ENCODE measurements around the gene SIRPA. TPM values are rescaled to one million over a fixed set of nuclear protein-coding genes. Genes with fewer than 3 reads are reported as not detected.
A peak's percentile ranks its signal among the peaks of the same experiment; 100 is the strongest.

The SIRPA gene
- total RNA-seq, 1 donor from 2014 or later, result 13.0 TPM

GRCh38 chr20:1898482-1899240, 3.5 kb downstream of the SIRPA start:
- no peak for TF ChIP-seq CTCF (IDR thresholded peaks at IDR 0.05)
- Mint-ChIP-seq H3K27ac (ENCODE audit: unreplicated experiment) (no peak overlapping the region), H3K9me3 (ENCODE audit: unreplicated experiment) (no peaks in the 10 kb centered on the region), H3K36me3 (ENCODE audit: unreplicated experiment) (no peaks in the 10 kb centered on the region), H3K4me1 (ENCODE audit: unreplicated experiment) (peaks cover 21% of the 10 kb centered on the region), H3K4me3 (ENCODE audit: unreplicated experiment) (no peak overlapping the region), H3K27me3 (ENCODE audit: unreplicated experiment) (no peaks in the 10 kb centered on the region)
- no peak for DNase-seq (ENCODE audit: extremely low spot score, unreplicated experiment)

GRCh38 chr20:1899241-1899525, 4.0 kb downstream of the SIRPA start:
- Mint-ChIP-seq H3K4me1 (ENCODE audit: unreplicated experiment) (peaks cover 18% of the 10 kb centered on the region), H3K4me3 (ENCODE audit: unreplicated experiment) (no peak overlapping the region), H3K9me3 (ENCODE audit: unreplicated experiment) (no peaks in the 10 kb centered on the region), H3K36me3 (ENCODE audit: unreplicated experiment) (no peaks in the 10 kb centered on the region), H3K27me3 (ENCODE audit: unreplicated experiment) (no peaks in the 10 kb centered on the region), H3K27ac (ENCODE audit: unreplicated experiment) (no peak overlapping the region)
- no peak for TF ChIP-seq CTCF (IDR thresholded peaks at IDR 0.05)
- no peak for DNase-seq (ENCODE audit: extremely low spot score, unreplicated experiment)

GRCh38 chr20:1900321-1900801, 5.2 kb downstream of the SIRPA start:
- no peak for DNase-seq (ENCODE audit: extremely low spot score, unreplicated experiment)
- no peaks in the 10 kb centered on the region for H3K9me3 Mint-ChIP-seq (ENCODE audit: unreplicated experiment)
- H3K4me1 Mint-ChIP-seq (ENCODE audit: unreplicated experiment), result peaks cover 18% of the 10 kb centered on the region
- no peak overlapping the region for H3K27ac Mint-ChIP-seq (ENCODE audit: unreplicated experiment)
- H3K4me3 Mint-ChIP-seq (ENCODE audit: unreplicated experiment), result no peak overlapping the region
- no peaks in the 10 kb centered on the region for H3K36me3 Mint-ChIP-seq (ENCODE audit: unreplicated experiment)
- TF ChIP-seq CTCF (IDR thresholded peaks at IDR 0.05), result peak; percentile 61
- H3K27me3 Mint-ChIP-seq (ENCODE audit: unreplicated experiment), result no peaks in the 10 kb centered on the region

DNA sequence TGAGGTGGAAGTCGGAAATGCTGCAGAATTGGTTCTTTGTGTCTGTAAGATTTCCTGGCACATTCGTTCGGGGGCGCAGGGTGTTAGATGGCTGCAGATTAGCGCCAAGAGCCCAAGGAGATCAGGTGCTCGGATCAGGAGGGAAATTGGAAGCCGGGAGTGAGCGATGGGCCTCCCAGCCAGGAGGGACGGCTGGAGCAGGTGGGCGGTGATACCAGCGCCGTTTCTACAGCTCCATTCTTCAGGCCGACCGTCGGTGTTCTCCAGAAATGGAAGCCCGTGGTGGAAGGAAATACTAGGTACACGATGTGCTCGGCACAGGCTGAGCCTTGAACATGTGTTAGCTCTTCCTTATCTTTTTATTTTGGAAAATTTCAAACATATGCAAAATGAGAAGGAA, 6.5 kb downstream of the SIRPA start:
- H3K27me3 Mint-ChIP-seq (ENCODE audit: unreplicated experiment), result no peaks in the 10 kb centered on the region
- H3K9me3 Mint-ChIP-seq (ENCODE audit: unreplicated experiment), result no peaks in the 10 kb centered on the region
- DNase-seq (ENCODE audit: extremely low spot score, unreplicated experiment), result no peak
- H3K36me3 Mint-ChIP-seq (ENCODE audit: unreplicated experiment), result no peaks in the 10 kb centered on the region
- peaks cover 13% of the 10 kb centered on the region for H3K4me1 Mint-ChIP-seq (ENCODE audit: unreplicated experiment)
- no peak overlapping the region for H3K27ac Mint-ChIP-seq (ENCODE audit: unreplicated experiment)
- TF ChIP-seq CTCF (IDR thresholded peaks at IDR 0.05), result no peak
- no peak overlapping the region for H3K4me3 Mint-ChIP-seq (ENCODE audit: unreplicated experiment)

DNA sequence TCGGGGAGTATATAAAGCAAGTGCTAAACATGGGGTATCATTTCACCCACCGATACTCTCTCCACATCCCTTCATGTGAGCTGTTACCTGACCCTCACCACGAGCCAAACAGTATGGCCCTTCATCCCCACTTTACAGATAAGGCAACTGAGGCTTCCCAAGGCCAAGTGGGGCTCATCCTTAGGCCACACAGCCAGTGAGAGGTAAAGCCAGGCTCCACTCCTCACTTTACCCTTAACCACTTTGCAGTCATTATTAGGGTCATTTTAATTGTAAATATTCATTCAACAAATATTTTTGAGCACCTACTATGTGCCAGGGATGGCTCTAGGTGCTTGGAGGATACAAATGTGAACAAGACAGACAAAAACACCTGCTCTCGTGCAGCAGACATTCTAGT, 7.0 kb downstream of the SIRPA start:
- Mint-ChIP-seq H3K4me1 (ENCODE audit: unreplicated experiment) (peaks cover 13% of the 10 kb centered on the region), H3K4me3 (ENCODE audit: unreplicated experiment) (no peak overlapping the region), H3K9me3 (ENCODE audit: unreplicated experiment) (no peaks in the 10 kb centered on the region), H3K27ac (ENCODE audit: unreplicated experiment) (no peak overlapping the region), H3K36me3 (ENCODE audit: unreplicated experiment) (no peaks in the 10 kb centered on the region), H3K27me3 (ENCODE audit: unreplicated experiment) (no peaks in the 10 kb centered on the region)
- no peak for TF ChIP-seq CTCF (IDR thresholded peaks at IDR 0.05)
- no peak for DNase-seq (ENCODE audit: extremely low spot score, unreplicated experiment)
